K562 (cell line): ENCODE data around the gene AFDN. TPM values are rescaled to one million over a fixed set of nuclear protein-coding genes. Genes with fewer than 3 reads are reported as not detected.
A peak's percentile ranks its signal among the peaks of the same experiment; 100 is the strongest.

ENCODE experiments used
- C11orf30 ChIP-seq: fragments of 450-650 bp; IDR thresholded peaks from 2 replicates; pipeline ENCODE4 v1.6.1; 2016; ENCODE audit warnings: low read depth, mild to moderate bottlenecking
- CAMTA2 ChIP-seq: fragments of 250-450 bp; sonication (Bioruptor Pico); conservative IDR thresholded peaks from 2 replicates; pipeline ENCODE4 v1.5.1; 2022
- DPF2 ChIP-seq: fragments of 450-650 bp; IDR thresholded peaks from 2 replicates; pipeline ENCODE4 v1.6.1; 2016
- ELF4 ChIP-seq: fragments of 450-650 bp; formaldehyde crosslinking; IDR thresholded peaks from 2 replicates; pipeline ENCODE4 v1.4.0; 2022; ENCODE audit warnings: missing genetic modification characterization
- FOSL1 ChIP-seq: fragments of 200-800 bp; sonication (Bioruptor generic); conservative IDR thresholded peaks from 2 replicates; pipeline ENCODE4 v1.6.1; 2016; ENCODE audit warnings: missing genetic modification characterization, missing compliant biosample characterization
- FOXJ3 ChIP-seq: sonication (generic); formaldehyde crosslinking; IDR thresholded peaks from 2 replicates; pipeline ENCODE4 v1.4.0; 2020; ENCODE audit warnings: mild to moderate bottlenecking, missing genetic modification reagents
- FOXO4 ChIP-seq: fragments of 450-650 bp; formaldehyde crosslinking; IDR thresholded peaks from 2 replicates; pipeline ENCODE4 v1.4.0; 2020; ENCODE audit warnings: mild to moderate bottlenecking, moderate library complexity
- HLTF ChIP-seq: fragments of 450-650 bp; IDR thresholded peaks from 2 replicates; pipeline ENCODE4 v1.6.1; 2016
- JUND ChIP-seq, 2 experiments: IDR thresholded peaks; 2 replicates in 1 of 2; 3 replicates in 1 of 2; pipeline ENCODE4 v1.6.1; 2011; ENCODE audit warnings: borderline replicate concordance in 2 of 2, low read depth in 2 of 2, low read length in 2 of 2, improper control_type of control experiment in 1 of 2, missing biosample characterization in 1 of 2, missing genetic modification characterization in 1 of 2, missing genetic modification reagents in 1 of 2
- LCOR ChIP-seq: sonication (generic); formaldehyde crosslinking; IDR thresholded peaks from 2 replicates; pipeline ENCODE4 v1.8.0; 2022; ENCODE audit warnings: mild to moderate bottlenecking, missing genetic modification reagents
- MAFF ChIP-seq: IDR thresholded peaks from 2 replicates; pipeline ENCODE4 v1.6.1; 2012; ENCODE audit warnings: low read length, improper control_type of control experiment
- MAFG ChIP-seq: fragments of 450-650 bp; conservative IDR thresholded peaks from 2 replicates; pipeline ENCODE4 v1.6.1; 2016; ENCODE audit warnings: missing genetic modification characterization, missing compliant biosample characterization
- NFYB ChIP-seq: IDR thresholded peaks from 2 replicates; pipeline ENCODE4 v1.6.1; 2011; ENCODE audit warnings: mild to moderate bottlenecking, moderate library complexity; ENCODE audit not compliant: insufficient read length; ENCODE audit errors: extremely low read depth
- POLR2AphosphoS5 ChIP-seq: IDR thresholded peaks from 2 replicates; pipeline ENCODE4 v1.6.1; 2011; ENCODE audit warnings: mild to moderate bottlenecking, low read depth, low read length, moderate library complexity; ENCODE audit not compliant: control insufficient read depth, insufficient read depth
- SMARCC2 ChIP-seq: fragments of 450-650 bp; IDR thresholded peaks from 2 replicates; pipeline ENCODE4 v1.6.1; 2017; ENCODE audit warnings: antibody characterized with exemption, moderate library complexity, mild to moderate bottlenecking, low read depth
- SRSF3 ChIP-seq: fragments of 200-400 bp; formaldehyde crosslinking; IDR thresholded peaks from 2 replicates; pipeline ENCODE4 v1.6.1; 2016; ENCODE audit warnings: mild to moderate bottlenecking, low read length, moderate library complexity; ENCODE audit not compliant: insufficient read depth
- TGIF2 ChIP-seq: sonication (generic); formaldehyde crosslinking; IDR thresholded peaks from 2 replicates; pipeline ENCODE4 v1.8.1; 2022; ENCODE audit warnings: mild to moderate bottlenecking, missing genetic modification reagents, moderate library complexity
- ZNF23 ChIP-seq: fragments of 250-450 bp; sonication (Bioruptor Pico); IDR thresholded peaks from 2 replicates; pipeline ENCODE4 v1.4.0; 2020; ENCODE audit warnings: mild to moderate bottlenecking
- ZNF24 ChIP-seq: fragments of 450-650 bp; IDR thresholded peaks from 2 replicates; pipeline ENCODE4 v1.6.1; 2016
- ZNF316 ChIP-seq: fragments of 450-650 bp; IDR thresholded peaks from 2 replicates; pipeline ENCODE4 v1.6.1; 2016
- ZNF324 ChIP-seq: fragments of 250-450 bp; sonication (Bioruptor Pico); IDR thresholded peaks from 2 replicates; pipeline ENCODE4 v1.4.0; 2020; ENCODE audit warnings: mild to moderate bottlenecking
- ZNF57 ChIP-seq: fragments of 450-650 bp; formaldehyde crosslinking; IDR thresholded peaks from 2 replicates; pipeline ENCODE4 v1.4.0; 2020; ENCODE audit warnings: mild to moderate bottlenecking, moderate library complexity
- ZNF583 ChIP-seq: fragments of 250-450 bp; sonication (Bioruptor Pico); IDR thresholded peaks from 2 replicates; pipeline ENCODE4 v1.4.0; 2020
- ZNF75A ChIP-seq: fragments of 450-650 bp; formaldehyde crosslinking; IDR thresholded peaks from 2 replicates; pipeline ENCODE4 v1.4.0; 2020; ENCODE audit warnings: mild to moderate bottlenecking
- polyA plus RNA-seq, 8 experiments: library from polyadenylated mRNA; depleted of rRNA in 4 of 8; stranded (reverse) in 5 of 8; unstranded in 3 of 8; fragments of >200 nt; fragmentation: Nextera tagmentation in 2 of 8; fragmentation: Illumina TruSeq in 1 of 8; extraction: Ambion mirVana in 2 of 8; extraction: Trizol in 1 of 8; gene quantifications; 2 replicates each; pipeline versions ENCODE4 v1.2.1 to v1.2.3, GENCODE V29; 2011 to 2014; ENCODE audit warnings: inconsistent platforms in 1 of 8, missing spikeins in 1 of 8
- total RNA-seq, 7 experiments: library from RNA; depleted of rRNA in 6 of 7; stranded (reverse); fragments of >200 nt in 6 of 7; fragmentation: Illumina TruSeq in 2 of 7; extraction: Trizol in 2 of 7; gene quantifications; 2 replicates each; pipeline versions ENCODE4 v1.2.1 to v1.2.3, GENCODE V29; 2011 to 2021; ENCODE audit warnings: low replicate concordance in 1 of 7
- TF ChIP-seq, protein P1 (sequence below): fragments of 250-450 bp; sonication (Bioruptor Pico); IDR thresholded peaks from 2 replicates; pipeline ENCODE4 v1.9.0; 2021; ENCODE audit warnings: mild to moderate bottlenecking
- TF ChIP-seq, protein P2 (sequence below): fragments of 200-400 bp; formaldehyde crosslinking; IDR thresholded peaks from 2 replicates; pipeline ENCODE4 v1.6.1; 2017; ENCODE audit warnings: mild to moderate bottlenecking, low read depth, low read length, moderate library complexity
- TF ChIP-seq, protein P3 (sequence below): fragments of 250-450 bp; sonication (Bioruptor Pico); IDR thresholded peaks from 2 replicates; pipeline ENCODE4 v1.8.0; 2022; ENCODE audit warnings: inconsistent platforms

The AFDN gene
- total and polyA plus RNA-seq, 9 of the 15 experiments (the other 6 are each of a cell fraction or from before 2014, with no cell fraction given): 7.2 to 129 (median 105) TPM

DNA sequence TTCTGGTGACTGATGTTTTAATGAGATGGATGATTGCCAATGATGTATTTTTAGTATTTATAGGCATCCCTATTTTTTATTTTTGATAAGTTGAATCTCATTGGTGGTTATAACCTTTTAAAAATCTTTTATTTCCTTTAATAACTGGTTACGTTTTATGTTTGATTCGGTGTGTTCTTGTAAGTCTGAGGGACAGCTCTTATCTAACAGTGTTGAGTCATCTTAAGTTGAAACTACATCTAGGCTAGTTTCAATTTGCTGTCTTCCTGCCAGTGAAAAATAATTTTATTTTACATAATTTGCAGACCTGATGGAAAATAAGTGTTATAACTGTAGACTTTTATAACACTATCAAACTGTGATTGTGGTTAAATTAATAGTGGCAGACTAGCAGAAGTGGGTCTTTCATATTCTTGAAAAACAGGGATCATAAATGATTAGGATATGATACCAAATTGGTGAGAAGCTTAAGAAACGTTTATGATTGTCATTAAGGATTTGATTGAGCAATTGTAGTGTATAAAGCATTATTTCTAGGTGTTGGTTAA lies 4.6 kb downstream of the AFDN start (continued):
- TF ChIP-seq ZNF324 (no peak), SRSF3 (no peak), NFYB (no peak), ZNF57 (no peak), SMARCC2 (peak; percentile 76; the same call in 1 of the 2 replicates), JUND (IDR thresholded peaks at IDR 0.05; ENCODE audit: borderline replicate concordance, low read depth, low read length) (peak; percentile 91), JUND (tag; IDR thresholded peaks at IDR 0.05; ENCODE audit: borderline replicate concordance, low read depth, low read length) (peak; percentile 82; the same call in 2 of the 3 replicates), MAFF (peak; percentile 59; the same call in 1 of the 2 replicates), FOXJ3 (CRISPR knock-in tag) (no peak), ZNF24 (no peak), C11orf30 (peak; percentile 68), FOXO4 (CRISPR knock-in tag) (no peak), ZNF75A (CRISPR knock-in tag) (no peak), CAMTA2 (CRISPR knock-in tag) (no peak), TGIF2 (CRISPR knock-in tag) (no peak), LCOR (no peak), HLTF (no peak), ZNF23 (CRISPR knock-in tag) (no peak), ZNF583 (CRISPR knock-in tag) (no peak), FOSL1 (tag) (peak; percentile 86), DPF2 (peak; percentile 85), POLR2AphosphoS5 (no peak), MAFG (tag) (peak; percentile 61), ZNF316 (peak; percentile 72), ELF4 (CRISPR knock-in tag) (no peak)
- TF ChIP-seq, protein P1, sequence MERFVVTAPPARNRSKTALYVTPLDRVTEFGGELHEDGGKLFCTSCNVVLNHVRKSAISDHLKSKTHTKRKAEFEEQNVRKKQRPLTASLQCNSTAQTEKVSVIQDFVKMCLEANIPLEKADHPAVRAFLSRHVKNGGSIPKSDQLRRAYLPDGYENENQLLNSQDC (CRISPR knock-in tag): no peak
- TF ChIP-seq, protein P2, sequence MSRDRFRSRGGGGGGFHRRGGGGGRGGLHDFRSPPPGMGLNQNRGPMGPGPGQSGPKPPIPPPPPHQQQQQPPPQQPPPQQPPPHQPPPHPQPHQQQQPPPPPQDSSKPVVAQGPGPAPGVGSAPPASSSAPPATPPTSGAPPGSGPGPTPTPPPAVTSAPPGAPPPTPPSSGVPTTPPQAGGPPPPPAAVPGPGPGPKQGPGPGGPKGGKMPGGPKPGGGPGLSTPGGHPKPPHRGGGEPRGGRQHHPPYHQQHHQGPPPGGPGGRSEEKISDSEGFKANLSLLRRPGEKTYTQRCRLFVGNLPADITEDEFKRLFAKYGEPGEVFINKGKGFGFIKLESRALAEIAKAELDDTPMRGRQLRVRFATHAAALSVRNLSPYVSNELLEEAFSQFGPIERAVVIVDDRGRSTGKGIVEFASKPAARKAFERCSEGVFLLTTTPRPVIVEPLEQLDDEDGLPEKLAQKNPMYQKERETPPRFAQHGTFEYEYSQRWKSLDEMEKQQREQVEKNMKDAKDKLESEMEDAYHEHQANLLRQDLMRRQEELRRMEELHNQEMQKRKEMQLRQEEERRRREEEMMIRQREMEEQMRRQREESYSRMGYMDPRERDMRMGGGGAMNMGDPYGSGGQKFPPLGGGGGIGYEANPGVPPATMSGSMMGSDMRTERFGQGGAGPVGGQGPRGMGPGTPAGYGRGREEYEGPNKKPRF: no peak
- TF ChIP-seq, protein P3, sequence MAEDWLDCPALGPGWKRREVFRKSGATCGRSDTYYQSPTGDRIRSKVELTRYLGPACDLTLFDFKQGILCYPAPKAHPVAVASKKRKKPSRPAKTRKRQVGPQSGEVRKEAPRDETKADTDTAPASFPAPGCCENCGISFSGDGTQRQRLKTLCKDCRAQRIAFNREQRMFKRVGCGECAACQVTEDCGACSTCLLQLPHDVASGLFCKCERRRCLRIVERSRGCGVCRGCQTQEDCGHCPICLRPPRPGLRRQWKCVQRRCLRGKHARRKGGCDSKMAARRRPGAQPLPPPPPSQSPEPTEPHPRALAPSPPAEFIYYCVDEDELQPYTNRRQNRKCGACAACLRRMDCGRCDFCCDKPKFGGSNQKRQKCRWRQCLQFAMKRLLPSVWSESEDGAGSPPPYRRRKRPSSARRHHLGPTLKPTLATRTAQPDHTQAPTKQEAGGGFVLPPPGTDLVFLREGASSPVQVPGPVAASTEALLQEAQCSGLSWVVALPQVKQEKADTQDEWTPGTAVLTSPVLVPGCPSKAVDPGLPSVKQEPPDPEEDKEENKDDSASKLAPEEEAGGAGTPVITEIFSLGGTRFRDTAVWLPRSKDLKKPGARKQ (CRISPR knock-in tag): no peak
